NCI-H146 (cell line): ENCODE measurements around the gene GBF1.

Experiments
- DNase-seq: peaks from one replicate; lab custom pipeline; 2025; lab: John Stamatoyannopoulos, UW

Gene GBF1

GRCh38 chr10:102424145-102424544 lies 178.8 kb downstream of the GBF1 start:
- DNase-seq: no peak

DNA sequence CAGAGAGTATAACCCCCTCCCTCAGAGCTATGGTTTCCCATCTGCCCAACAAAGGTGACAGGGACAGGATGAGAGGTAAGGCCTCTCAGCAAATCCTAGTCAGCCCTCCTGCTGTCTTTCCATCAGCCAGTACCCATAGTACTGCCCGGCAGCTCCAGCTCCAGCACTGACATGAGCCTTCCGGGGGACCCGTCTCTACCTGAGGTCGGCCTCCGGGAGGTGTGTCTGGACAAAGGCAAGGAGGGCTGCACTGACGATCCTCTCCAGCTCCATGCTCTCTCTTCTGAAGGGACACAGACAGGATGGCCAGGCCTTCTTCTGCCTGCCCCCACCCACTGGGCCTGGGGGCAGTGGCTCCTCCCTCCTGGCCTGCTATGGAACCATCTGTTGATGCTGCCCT lies 179.6 kb downstream of the GBF1 start:
- DNase-seq: no peak

- DNase-seq: no peak
Measured at GRCh38 chr10:102425444-102425843, 180.1 kb downstream of the GBF1 start.

- DNase-seq: no peak
Measured at GRCh38 chr10:102426803-102427287, 181.5 kb downstream of the GBF1 start.

DNA sequence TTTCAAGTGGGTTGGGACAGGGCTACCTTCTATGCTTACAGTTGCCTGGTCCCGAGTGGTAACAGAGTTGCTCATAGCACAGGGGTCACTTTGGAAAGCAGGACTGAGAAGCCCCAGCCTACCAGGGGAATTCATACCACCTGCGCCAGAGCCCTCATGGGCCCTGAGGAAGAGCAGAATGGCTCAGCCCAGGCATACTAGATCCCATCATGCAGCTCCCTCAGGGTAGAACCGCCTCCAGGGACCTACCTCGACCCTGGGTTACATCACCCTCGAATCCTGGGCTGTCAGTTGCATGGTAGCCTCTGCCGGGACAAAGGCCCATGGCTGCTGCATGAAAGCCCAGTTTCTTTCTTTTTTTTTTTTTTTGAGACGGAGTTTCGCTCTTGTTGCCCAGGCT lies 184.1 kb downstream of the GBF1 start:
- no peak for DNase-seq

DNA sequence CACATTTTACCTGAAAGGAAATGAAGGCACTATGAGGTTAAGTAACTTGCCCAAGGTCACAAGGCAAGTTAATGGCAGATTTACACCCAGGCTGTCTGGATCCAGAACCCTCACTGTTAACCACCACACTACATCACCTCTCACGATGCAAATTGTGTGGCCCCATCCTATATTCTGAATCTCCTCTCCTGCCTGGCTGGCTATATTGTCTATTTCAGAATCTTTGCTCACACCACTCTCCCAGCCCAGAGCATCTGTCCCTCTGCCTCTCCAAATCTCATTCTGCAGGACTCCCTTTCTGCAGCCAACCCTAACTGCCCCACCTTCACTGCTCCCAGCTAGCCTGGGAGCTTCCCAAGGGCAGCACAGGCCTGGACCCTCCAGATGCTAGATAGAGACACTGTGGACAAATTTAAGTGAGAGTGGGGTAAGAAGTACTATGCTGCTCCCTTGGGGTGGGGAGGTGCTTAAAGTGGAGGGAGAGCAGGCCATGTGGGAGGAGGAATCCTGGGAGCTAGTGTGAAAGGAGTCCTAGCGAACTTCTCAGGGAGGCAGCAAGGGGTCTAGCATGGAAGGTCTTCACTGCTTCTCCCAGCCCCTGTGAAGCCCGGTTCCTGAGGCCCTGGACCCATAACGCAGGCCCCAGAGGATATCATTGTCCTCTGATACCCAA lies 186.3 kb downstream of the GBF1 start:
- DNase-seq: peak; percentile 45
